ENCODE results near the gene STX1B.
A peak's percentile ranks its signal among the peaks of the same experiment; 100 is the strongest.

STX1B gene

GRCh38 chr16:30958175-30959079, 52.0 kb downstream of the STX1B start:
- H3K79me2 ChIP-seq (ENCODE audit: insufficient read depth, low read length): peaks cover 32% of the 10 kb centered on the region
- H4K20me1 ChIP-seq (ENCODE audit: insufficient read depth, low read length, poor library complexity, severe bottlenecking): peaks cover 20% of the 10 kb centered on the region
- H3K4me3 ChIP-seq (ENCODE audit: low read length, poor library complexity, severe bottlenecking): peak overlapping the region; percentile 95
- H3F3A ChIP-seq (ENCODE audit: low read depth): 0 out of 2 replicates have a peak, but pooled peaks cover 6% of the 10 kb centered on the region
- peak overlapping the region; percentile 97 for H3K9ac ChIP-seq (ENCODE audit: low read depth, low read length, poor library complexity, severe bottlenecking)
- no peaks in the 10 kb centered on the region for H3K9me2 ChIP-seq (replicated peaks; ENCODE audit: low read depth, low read length)
- H3K4me1 ChIP-seq (ENCODE audit: insufficient read depth, low read length, poor library complexity, severe bottlenecking): peaks cover 21% of the 10 kb centered on the region
- TF ChIP-seq CTCF (conservative IDR thresholded peaks at IDR 0.05; ENCODE audit: low read length) (no peak), EZH2phosphoT487 (IDR thresholded peaks at IDR 0.05; ENCODE audit: borderline replicate concordance) (no peak)
- no peaks in the 10 kb centered on the region for H3K9me3 ChIP-seq (ENCODE audit: insufficient read depth, low read depth, low read length)
- H3K27me3 ChIP-seq (ENCODE audit: insufficient read depth, low read length, poor library complexity, severe bottlenecking): no peaks in the 10 kb centered on the region
- H2AFZ ChIP-seq (ENCODE audit: low read length): no peak overlapping the region
- peak overlapping the region; percentile 99 for H3K4me2 ChIP-seq (ENCODE audit: low read depth, low read length, poor library complexity, severe bottlenecking)
- H3K36me3 ChIP-seq (ENCODE audit: insufficient read depth, low read length): peaks cover 30% of the 10 kb centered on the region; the same call in 1 of the 2 replicates

DNA sequence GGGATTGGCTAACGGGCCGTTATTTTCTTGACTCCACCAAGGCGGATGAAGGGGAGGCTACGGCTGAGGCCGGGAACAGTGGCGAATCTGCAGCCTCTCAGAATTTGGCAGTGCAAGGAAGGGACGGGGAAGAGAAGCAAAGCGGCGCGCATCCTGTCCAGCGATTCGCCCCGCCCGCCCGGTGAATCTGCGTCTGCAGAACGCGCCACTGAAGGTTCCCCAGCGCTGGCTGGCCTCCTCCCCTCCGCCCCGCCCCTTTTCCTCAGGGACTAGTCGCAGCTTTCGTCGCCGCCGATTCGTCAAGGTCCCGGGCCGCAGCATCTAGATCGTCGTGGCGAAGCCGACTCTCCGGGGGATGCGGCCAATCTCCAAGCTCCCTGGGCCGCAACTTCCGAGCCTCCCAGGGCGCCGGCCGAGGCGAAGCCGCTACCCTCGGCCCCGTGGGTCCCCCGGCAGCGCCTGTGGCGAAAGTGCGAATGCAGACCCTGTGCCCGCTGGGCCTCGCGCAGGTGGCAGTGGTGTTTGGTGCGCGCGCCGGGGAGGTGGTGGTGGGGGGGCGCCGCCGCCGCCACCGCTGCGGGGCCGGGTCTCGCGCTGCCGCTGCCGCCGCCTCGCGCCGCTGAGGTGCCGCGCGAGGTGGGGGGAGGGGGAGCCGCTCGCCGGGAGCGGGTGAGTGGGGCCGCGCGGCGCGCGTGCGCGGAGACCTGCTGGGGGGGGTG, 52.8 kb downstream of the STX1B start, which contains the start of gene SETD1A:
Gene SETD1A, plus strand, starts transcription at position 299 of the 719 bp plus-strand sequence. CDS start 978 bp downstream, outside the sequence.
- Histone ChIP-seq H3K4me2 (ENCODE audit: low read depth, low read length, poor library complexity, severe bottlenecking) (peak within 1 kb of the TSS; percentile 99), H3K4me3 (ENCODE audit: low read length, poor library complexity, severe bottlenecking) (peak within 1 kb of the TSS; percentile 95), H2AFZ (ENCODE audit: low read length) (peak within 1 kb of the TSS; percentile 100), H3K27me3 (ENCODE audit: insufficient read depth, low read length, poor library complexity, severe bottlenecking) (no peaks in the 10 kb centered on the region), H3K36me3 (ENCODE audit: insufficient read depth, low read length) (peaks cover 22% of the 10 kb centered on the region; the same call in 1 of the 2 replicates), H3K9ac (ENCODE audit: low read depth, low read length, poor library complexity, severe bottlenecking) (peak within 1 kb of the TSS; percentile 97), H3K79me2 (ENCODE audit: insufficient read depth, low read length) (peaks cover 35% of the 10 kb centered on the region), H3K9me2 (replicated peaks; ENCODE audit: low read depth, low read length) (no peaks in the 10 kb centered on the region), H3K4me1 (ENCODE audit: insufficient read depth, low read length, poor library complexity, severe bottlenecking) (peaks cover 24% of the 10 kb centered on the region), H4K20me1 (ENCODE audit: insufficient read depth, low read length, poor library complexity, severe bottlenecking) (peaks cover 20% of the 10 kb centered on the region), H3F3A (ENCODE audit: low read depth) (0 out of 2 replicates have a peak, but pooled peaks cover 6% of the 10 kb centered on the region), H3K9me3 (ENCODE audit: insufficient read depth, low read depth, low read length) (no peaks in the 10 kb centered on the region)
- TF ChIP-seq EZH2phosphoT487 (IDR thresholded peaks at IDR 0.05; ENCODE audit: borderline replicate concordance): no peak
- no peak for TF ChIP-seq CTCF (conservative IDR thresholded peaks at IDR 0.05; ENCODE audit: low read length)

DNA sequence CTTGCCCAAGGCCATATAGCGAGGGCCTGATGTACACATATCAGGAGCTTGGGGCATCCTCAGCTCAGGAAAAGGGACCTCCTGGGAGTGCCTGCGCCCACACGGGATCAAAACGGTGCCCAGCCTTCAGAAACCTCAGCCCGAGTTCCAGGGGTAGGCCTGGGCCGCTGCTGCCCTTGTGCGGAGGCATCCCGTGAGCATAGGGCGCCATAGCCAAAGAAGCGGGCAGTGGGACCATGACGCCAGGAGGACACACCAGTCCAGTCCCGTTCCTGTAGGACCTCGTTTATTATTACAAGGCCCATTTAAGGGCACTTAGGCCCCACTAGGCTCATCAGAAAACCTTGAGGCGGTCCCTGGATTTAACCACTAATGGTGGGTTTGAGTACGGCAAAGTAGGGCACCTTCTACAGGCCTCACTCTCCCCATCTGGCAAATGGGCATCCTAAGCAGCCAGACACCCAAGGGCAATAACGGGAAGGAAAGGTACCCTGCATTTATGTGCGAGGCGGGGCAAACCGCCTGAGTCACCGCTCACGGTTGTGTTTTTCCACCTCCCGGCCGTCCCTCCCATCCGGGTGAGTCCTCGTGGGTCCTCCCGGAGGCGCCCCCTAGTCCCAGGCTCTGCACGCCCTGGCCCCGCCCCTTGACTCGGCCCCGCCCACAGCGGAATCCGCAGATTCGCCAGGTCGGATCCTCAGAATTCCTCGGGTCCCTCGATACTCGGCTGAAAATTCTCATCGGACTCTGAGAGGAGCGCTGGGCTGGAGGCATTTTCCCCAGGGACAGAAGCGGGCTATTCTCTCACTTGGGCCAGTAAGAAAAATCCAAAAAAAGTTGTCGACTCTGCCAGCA, 53.6 kb downstream of the STX1B start:
- TF ChIP-seq CTCF (conservative IDR thresholded peaks at IDR 0.05; ENCODE audit: low read length) (peak; percentile 44), EZH2phosphoT487 (IDR thresholded peaks at IDR 0.05; ENCODE audit: borderline replicate concordance) (no peak)

More for the DNA sequence above, 53.6 kb downstream of the STX1B start:
- Histone ChIP-seq H3K79me2 (ENCODE audit: insufficient read depth, low read length) (peaks cover 35% of the 10 kb centered on the region), H3K9ac (ENCODE audit: low read depth, low read length, poor library complexity, severe bottlenecking) (peak overlapping the region; percentile 97), H4K20me1 (ENCODE audit: insufficient read depth, low read length, poor library complexity, severe bottlenecking) (peaks cover 20% of the 10 kb centered on the region), H3K4me3 (ENCODE audit: low read length, poor library complexity, severe bottlenecking) (peak overlapping the region; percentile 95), H3K27me3 (ENCODE audit: insufficient read depth, low read length, poor library complexity, severe bottlenecking) (no peaks in the 10 kb centered on the region), H3F3A (ENCODE audit: low read depth) (0 out of 2 replicates have a peak, but pooled peaks cover 6% of the 10 kb centered on the region), H3K9me3 (ENCODE audit: insufficient read depth, low read depth, low read length) (no peaks in the 10 kb centered on the region), H3K4me1 (ENCODE audit: insufficient read depth, low read length, poor library complexity, severe bottlenecking) (peaks cover 24% of the 10 kb centered on the region), H2AFZ (ENCODE audit: low read length) (peak overlapping the region; percentile 100), H3K36me3 (ENCODE audit: insufficient read depth, low read length) (peaks cover 17% of the 10 kb centered on the region; the same call in 1 of the 2 replicates), H3K4me2 (ENCODE audit: low read depth, low read length, poor library complexity, severe bottlenecking) (peak overlapping the region; percentile 79), H3K9me2 (replicated peaks; ENCODE audit: low read depth, low read length) (no peaks in the 10 kb centered on the region)
